ENCODE data around the gene PROKR1. TPM values are rescaled to one million over a fixed set of nuclear protein-coding genes. Genes with fewer than 3 reads are reported as not detected.

Gene PROKR1
- total RNA-seq (2022; extraction: Qiagen RNA extraction; ENCODE audit: low read depth) = 0.03 TPM in 1 of 5 replicates, not detected in the others

DNA sequence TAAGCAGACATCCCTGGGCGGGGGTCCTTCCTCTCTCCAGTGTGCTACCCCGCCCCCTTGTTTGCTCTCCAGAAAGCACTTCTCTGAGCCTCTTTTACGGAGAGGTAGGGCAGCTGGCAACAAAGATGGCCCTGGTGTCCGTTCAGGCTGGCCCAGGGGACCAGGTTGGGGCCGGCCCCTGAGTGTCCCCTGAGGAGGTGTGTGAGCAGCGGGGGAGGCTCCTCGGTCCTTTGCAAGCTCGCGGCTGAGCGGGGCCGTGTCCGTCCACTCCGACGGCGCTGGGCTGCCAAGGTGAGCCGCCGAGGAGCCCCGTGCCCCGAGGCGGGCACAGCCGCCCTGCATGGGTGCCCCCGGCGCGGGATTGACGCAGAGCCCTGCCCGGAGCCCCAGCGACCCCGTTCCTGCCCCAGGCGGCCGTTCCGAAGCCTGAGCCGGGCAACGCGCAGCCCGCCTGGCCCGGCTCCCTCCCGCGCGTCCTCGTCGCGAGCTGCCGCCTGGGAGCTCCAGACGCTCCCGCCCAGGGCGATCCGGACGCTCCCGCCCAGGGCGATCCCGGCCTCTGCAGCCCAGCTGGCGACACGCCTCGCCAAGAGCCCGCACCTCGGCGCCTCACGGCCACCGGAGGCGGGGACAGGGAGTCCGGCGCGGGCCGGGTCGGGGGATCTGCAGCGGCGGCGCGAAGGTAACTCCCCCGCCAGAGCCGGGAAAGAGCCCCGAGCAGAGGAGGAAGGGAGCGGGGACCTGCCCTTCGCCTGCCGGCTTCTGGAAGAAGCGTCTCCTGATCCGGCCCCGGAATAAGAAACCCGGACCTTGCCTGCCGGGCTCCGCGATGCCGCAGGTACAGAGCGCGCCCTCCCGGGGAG is at the start of gene PROKR1:
Gene PROKR1, plus strand, starts transcription at position 569 of the 863 bp plus-strand sequence. CDS start 2,243 bp downstream, outside the sequence.

Other genes with a start within 250 kb of the PROKR1 start
- 0.34 to 0.61 TPM (median 0.52 TPM) in 5 replicates for gene FBXO48, start 176.3 kb upstream of the PROKR1 start, total RNA-seq (2022; extraction: Qiagen RNA extraction; ENCODE audit: low read depth)
- 0.54 to 0.66 TPM (median 0.66 TPM) in 5 replicates for gene APLF, start 176.0 kb upstream of the PROKR1 start, total RNA-seq (2022; extraction: Qiagen RNA extraction; ENCODE audit: low read depth)
- gene ARHGAP25, start 91.2 kb downstream of the PROKR1 start, total RNA-seq (2022; extraction: Qiagen RNA extraction; ENCODE audit: low read depth) = 0.10 to 0.19 TPM (median 0.14 TPM) in 5 replicates
- gene BMP10, start 227.8 kb downstream of the PROKR1 start, total RNA-seq (2022; extraction: Qiagen RNA extraction; ENCODE audit: low read depth) = not detected in 5 replicates

Data from A549 treated with GW870086 at 1 μM for 4 hours (cell line).